NB4 (cell line): ENCODE results near the gene CD209.

Experiments
- MAX ChIP-seq: IDR thresholded peaks from 2 replicates; pipeline ENCODE4 v1.6.1; 2011; ENCODE audit warnings: low read depth, low read length
- POLR2A ChIP-seq: IDR thresholded peaks from 2 replicates; pipeline ENCODE4 v1.6.1; 2011; ENCODE audit warnings: mild to moderate bottlenecking; ENCODE audit not compliant: insufficient read length; ENCODE audit errors: extremely low read depth
- TF ChIP-seq, protein P1 (sequence below): IDR thresholded peaks from one replicate; pipeline ENCODE4 v1.5.1; 2012; ENCODE audit warnings: low read depth, low read length

- TF ChIP-seq, protein P1, sequence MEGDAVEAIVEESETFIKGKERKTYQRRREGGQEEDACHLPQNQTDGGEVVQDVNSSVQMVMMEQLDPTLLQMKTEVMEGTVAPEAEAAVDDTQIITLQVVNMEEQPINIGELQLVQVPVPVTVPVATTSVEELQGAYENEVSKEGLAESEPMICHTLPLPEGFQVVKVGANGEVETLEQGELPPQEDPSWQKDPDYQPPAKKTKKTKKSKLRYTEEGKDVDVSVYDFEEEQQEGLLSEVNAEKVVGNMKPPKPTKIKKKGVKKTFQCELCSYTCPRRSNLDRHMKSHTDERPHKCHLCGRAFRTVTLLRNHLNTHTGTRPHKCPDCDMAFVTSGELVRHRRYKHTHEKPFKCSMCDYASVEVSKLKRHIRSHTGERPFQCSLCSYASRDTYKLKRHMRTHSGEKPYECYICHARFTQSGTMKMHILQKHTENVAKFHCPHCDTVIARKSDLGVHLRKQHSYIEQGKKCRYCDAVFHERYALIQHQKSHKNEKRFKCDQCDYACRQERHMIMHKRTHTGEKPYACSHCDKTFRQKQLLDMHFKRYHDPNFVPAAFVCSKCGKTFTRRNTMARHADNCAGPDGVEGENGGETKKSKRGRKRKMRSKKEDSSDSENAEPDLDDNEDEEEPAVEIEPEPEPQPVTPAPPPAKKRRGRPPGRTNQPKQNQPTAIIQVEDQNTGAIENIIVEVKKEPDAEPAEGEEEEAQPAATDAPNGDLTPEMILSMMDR = no peak
- no peak for TF ChIP-seq POLR2A
- TF ChIP-seq MAX = no peak
Observed at GRCh38 chr19:7725791-7726190, 21.5 kb downstream of the CD209 start.
